Left forelimb (tissue), 1 donor: ENCODE results near the gene TAL1.
A peak's percentile ranks its signal among the peaks of the same experiment; 100 is the strongest.
"Not testable (repeated sequence)": the region's sequence is repeated elsewhere in the genome, so short reads cannot be mapped to it uniquely, and the experiment has no call there.

Experiments used
- DNase-seq: peaks from one replicate; pipeline ENCODE4 v3.0.0-alpha.2; 2018; ENCODE audit warnings: low spot score

The TAL1 gene

DNA sequence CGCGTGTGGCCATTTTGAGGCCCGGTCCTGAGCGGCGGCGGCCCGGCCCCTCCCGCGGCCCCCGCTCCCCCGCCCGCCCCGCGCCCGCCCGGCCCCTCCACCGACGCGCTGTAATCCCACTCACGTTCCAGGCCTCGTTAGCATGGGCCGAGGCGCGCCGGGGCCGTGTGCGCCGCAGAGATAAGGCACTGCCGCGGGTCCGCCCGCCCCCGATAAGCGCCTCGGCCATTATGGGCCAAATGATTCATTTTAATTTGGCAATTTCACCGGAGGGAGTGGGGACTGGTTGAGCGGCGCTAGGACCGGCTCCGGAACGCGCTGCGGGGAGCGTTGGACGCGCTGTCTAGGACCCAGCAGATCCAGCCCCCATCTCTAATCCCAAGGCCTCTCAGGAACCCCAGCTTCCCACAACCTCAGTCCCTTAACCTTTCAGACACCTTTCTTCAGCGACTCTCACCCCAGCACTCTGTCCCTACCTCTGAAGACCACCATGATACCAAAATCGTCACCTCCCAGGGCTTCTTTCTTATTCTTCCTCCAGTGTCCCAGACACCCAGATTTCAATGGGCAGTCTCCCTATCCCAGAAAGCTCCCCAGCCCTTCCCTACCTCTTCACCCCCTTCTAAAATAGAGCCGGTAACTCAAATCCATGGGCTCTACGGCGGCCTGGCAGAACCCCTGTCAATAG is at the start of gene TAL1:
TAL1 (minus strand) TSS at position 39 of the 688 bp plus-strand sequence. CDS start 6,337 bp downstream, outside the sequence.
- no peak for DNase-seq

- DNase-seq: no peak
Measured at GRCh38 chr1:47280142-47280541, 48.1 kb upstream of the TAL1 start.

GRCh38 chr1:47276850-47277249 is 44.8 kb upstream of the TAL1 start:
- DNase-seq: no peak

GRCh38 chr1:47275811-47276210 is 43.8 kb upstream of the TAL1 start:
- not testable (repeated sequence) for DNase-seq

DNA sequence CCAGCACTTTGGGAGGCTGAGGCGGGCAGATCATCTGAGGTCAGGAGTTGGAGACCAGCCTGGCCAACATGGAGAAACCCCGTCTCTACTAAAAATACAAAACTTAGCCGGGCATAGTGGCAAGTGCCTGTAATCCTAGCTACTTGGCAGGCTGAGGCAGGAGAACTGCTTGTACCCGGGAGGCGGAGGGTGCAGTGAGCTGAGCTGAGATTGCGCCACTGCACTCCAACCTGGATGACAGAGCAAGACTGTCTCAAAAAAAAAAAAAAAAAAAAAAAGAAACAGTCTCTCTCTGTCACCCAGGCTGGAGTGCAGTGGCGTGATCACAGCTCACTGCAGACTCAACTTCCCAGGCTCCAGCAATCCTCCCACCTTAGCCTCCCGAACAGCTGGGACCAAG is 33.5 kb upstream of the TAL1 start:
- DNase-seq: not testable (repeated sequence)

DNA sequence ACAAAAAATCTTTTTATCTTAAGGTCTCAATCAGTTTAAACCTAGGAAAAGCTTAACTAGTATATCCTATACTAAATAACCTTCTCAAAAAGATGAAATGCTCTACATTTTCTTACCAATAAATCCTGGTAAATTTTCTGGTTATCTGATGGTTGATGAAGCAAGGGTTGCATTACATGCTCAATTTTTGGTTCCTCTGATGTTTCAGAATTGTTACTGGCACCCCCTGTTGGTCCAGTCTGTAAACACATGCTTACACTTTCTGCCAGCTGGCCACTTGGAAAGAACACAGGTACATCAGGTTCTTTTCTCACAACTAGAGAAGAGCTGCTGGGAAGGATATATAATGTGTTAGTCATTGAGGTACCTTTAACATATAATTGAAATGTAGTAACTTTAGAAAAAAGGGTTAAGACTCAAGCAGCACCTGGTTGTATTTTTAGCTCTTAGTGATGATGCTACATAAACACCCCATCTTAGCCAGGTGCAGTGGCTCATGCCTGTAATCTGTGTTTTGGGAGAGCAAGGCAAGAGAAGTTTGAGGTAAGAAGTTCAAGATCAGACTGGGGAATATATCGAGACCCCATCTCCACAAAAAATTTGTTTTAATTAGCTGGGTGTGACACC is 30.9 kb upstream of the TAL1 start:
- no peak for DNase-seq

- no peak for DNase-seq
Measured at GRCh38 chr1:47257224-47257623, 25.2 kb upstream of the TAL1 start.

- no peak for DNase-seq
Measured at GRCh38 chr1:47252795-47253194, 20.8 kb upstream of the TAL1 start.

GRCh38 chr1:47252369-47252768 is 20.3 kb upstream of the TAL1 start:
- DNase-seq: no peak

DNA sequence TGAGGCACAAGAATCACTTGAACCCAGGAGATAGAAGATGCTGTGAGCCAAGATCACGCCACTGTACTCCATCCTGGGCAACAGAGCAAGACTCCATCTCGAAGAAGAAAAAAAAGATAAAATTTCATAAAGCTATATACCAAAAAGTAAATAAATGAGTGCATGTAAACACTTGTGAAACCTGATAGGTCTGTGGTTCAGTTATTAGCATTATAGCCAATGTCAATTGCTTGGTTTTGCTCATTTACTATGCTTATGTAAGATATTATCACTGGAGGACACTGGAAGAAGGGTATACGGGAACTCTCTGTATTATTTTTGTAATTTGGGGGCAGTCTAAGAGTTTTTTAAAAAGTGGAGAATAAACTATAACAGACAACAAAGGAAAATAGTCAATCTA is 17.7 kb upstream of the TAL1 start:
- DNase-seq: no peak

- no peak for DNase-seq
Measured at GRCh38 chr1:47244339-47244862, 12.4 kb upstream of the TAL1 start.

DNA sequence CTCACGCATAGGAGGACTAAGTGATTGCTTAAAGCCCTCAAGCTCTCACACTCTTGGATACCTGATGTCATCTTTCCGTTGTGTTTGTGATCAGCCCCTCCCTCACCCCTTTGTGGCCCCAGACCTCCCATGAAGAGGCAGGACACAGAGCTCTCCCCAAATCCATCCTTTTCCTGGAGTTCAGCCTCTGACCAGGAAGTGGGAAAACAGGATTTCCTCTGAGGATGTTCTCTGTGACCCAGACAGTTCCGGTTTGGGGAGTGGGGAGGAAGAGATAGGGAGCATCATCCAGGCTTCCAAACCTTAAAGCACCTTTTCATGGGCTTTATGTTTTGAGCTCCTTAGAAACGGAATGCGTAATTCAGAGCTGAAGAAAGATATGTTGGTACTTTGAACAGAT is 11.9 kb upstream of the TAL1 start:
- DNase-seq: no peak

GRCh38 chr1:47241114-47242113 is 9.4 kb upstream of the TAL1 start:
- peak; percentile 36 for DNase-seq

- no peak for DNase-seq
Measured at GRCh38 chr1:47238935-47239592, 7.0 kb upstream of the TAL1 start.

DNA sequence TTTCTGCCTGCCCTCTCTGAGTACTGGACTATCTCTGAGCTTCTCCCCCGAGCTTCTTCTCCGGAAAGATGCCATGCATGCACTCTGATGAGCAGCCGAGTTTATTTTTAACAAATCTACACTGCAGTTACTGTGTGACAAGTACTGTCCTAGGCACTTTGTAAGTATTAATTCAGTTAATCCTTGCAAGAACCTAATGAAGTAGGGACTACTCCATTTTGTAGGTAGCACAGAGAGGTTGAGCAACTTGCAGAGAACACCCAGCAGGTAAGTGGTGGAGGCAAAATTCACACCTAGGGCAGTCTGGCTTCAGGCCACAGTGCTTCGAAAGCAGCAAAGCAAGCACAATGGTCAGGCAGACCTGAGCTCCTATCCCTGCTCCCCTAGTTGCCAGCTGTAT is 3.8 kb upstream of the TAL1 start:
- peak; percentile 11 for DNase-seq

DNA sequence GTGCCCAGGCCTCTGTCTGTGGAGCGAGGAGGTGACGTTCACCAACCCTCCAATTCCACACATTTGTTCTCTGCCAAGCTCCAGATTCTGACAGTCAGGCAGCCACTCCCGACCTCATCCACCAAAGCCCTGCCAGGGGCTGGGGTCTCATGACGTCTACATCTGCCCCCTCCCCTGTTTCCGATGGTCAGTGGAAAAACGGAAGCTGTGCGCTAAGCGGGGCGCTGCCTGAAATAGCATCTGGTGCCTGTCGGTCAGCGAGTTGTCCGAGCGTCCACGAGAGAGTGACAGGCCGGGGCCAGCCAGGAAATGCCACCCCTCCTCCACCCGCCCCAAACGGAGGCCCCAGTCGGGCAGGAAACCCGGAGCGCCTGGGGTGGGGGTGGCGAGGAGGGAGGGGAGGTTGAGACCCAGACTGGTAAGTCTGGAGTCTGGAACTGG is 3.2 kb upstream of the TAL1 start:
- DNase-seq: peak; percentile 60

GRCh38 chr1:47233186-47233585 is 1.2 kb upstream of the TAL1 start:
- DNase-seq: peak; percentile 46

- DNase-seq: peak; percentile 83
Measured at GRCh38 chr1:47231301-47232186, 481 bp downstream of the TAL1 start.

GRCh38 chr1:47230692-47231300 is 1.2 kb downstream of the TAL1 start:
- DNase-seq: peak; percentile 74
